Measurements from ENCODE around the gene MMAB.

DNA sequence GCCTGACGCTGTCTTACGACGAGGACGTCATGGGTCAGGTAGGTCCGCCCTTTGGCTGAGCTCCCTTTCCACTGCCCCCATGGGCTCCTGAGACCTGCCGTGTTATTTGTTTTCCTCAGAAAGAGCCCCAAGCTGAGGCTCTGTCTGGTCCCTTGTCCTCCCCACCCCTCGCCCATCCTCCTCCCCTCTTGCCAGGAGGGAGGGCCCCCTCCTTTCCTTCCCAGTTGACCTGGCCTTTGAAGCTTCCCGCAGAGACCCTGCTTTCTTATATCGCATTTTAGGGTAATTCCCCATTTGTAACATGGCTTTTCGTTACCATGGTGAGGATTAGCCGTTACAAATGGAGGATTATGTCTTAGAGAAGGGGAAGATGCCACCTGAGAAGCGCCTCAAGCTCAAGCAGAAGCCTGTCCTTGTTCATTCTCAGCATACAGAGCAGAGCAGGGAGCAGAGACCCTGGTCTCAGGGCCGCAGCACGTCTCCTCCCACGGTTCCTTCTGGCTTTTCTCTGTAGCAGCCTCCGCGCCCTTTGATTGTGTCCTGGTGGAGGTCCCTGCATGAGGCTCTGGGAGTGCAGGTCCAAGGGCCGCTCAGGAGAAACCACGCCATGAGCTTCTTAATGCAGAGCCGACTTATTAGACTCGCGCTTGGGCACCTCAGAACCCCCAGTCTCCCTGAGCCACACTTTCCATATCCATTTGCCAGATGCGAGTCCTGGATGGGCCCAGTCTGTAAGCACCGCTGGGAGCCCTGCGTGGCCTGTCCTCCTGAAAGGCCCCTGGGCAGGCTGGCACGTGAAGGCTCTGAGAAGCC is 48.6 kb downstream of the MMAB start:
- TF ChIP-seq, protein P1, sequence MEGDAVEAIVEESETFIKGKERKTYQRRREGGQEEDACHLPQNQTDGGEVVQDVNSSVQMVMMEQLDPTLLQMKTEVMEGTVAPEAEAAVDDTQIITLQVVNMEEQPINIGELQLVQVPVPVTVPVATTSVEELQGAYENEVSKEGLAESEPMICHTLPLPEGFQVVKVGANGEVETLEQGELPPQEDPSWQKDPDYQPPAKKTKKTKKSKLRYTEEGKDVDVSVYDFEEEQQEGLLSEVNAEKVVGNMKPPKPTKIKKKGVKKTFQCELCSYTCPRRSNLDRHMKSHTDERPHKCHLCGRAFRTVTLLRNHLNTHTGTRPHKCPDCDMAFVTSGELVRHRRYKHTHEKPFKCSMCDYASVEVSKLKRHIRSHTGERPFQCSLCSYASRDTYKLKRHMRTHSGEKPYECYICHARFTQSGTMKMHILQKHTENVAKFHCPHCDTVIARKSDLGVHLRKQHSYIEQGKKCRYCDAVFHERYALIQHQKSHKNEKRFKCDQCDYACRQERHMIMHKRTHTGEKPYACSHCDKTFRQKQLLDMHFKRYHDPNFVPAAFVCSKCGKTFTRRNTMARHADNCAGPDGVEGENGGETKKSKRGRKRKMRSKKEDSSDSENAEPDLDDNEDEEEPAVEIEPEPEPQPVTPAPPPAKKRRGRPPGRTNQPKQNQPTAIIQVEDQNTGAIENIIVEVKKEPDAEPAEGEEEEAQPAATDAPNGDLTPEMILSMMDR (IDR thresholded peaks at IDR 0.05; ENCODE audit: extremely low read depth in 1 of 2, insufficient read depth in 1 of 2, low read depth in 1 of 2, low read length in 2 of 2) = no peak
- TF ChIP-seq EZH2 (IDR thresholded peaks at IDR 0.05; ENCODE audit: borderline replicate concordance, low read depth, low read length, severe bottlenecking) (no peak), POLR2A (IDR thresholded peaks at IDR 0.05; ENCODE audit: low read depth, low read length) (no peak), POLR2AphosphoS5 (IDR thresholded peaks at IDR 0.05; ENCODE audit: insufficient read depth, low read depth, low read length) (no peak), GATA2 (IDR thresholded peaks at IDR 0.05; ENCODE audit: insufficient read depth, insufficient read length, low read depth, low read length) (no peak), JUN (IDR thresholded peaks at IDR 0.05; ENCODE audit: borderline replicate concordance, insufficient read depth, insufficient read length, low read depth) (no peak)
- TF ChIP-seq, protein P2, sequence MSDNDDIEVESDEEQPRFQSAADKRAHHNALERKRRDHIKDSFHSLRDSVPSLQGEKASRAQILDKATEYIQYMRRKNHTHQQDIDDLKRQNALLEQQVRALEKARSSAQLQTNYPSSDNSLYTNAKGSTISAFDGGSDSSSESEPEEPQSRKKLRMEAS (IDR thresholded peaks at IDR 0.05; ENCODE audit: insufficient read depth, insufficient read length) = no peak

All from endothelial cell of umbilical vein (primary cell).